Spinal cord (tissue), 4 donors: Measurements from ENCODE around the gene KDM5C. TPM values are rescaled to one million over a fixed set of nuclear protein-coding genes. Genes with fewer than 3 reads are reported as not detected.

ENCODE experiments used
- polyA plus RNA-seq, 2 donors: library from polyadenylated mRNA; unstranded; fragments of 120-200 nt; gene quantifications; one replicate each; pipeline ENCODE4 v1.2.1, GENCODE V29; 2013; ENCODE audit not compliant: insufficient read length in 2 of 2
- small RNA-seq: library from RNA; depleted of rRNA; stranded (forward); fragments of <200 nt; gene quantifications from one replicate; pipeline ENCODE3, GENCODE V24; 2014; ENCODE audit warnings: low replicate concordance
- total RNA-seq, 2 donors: library from RNA; depleted of rRNA in 1 of 2; stranded (reverse); fragments of 120-200 nt in 1 of 2; fragments of >200 nt in 1 of 2; gene quantifications; one replicate each; pipeline versions ENCODE4 v1.2.3 to v1.2.4, GENCODE V29; 2013 to 2014

The KDM5C gene
- total and polyA plus RNA-seq, 4 donors = 60.2 to 82.4 (median 72.9) TPM

Small RNAs within 50 kb of the gene (small RNA-seq; reads per million reads assigned to genes)
- not detected for gene AL139396.1
- 0.12 reads per million for gene MIR6894
- gene MIR6895 = not detected

Other genes with a start within 250 kb of the KDM5C start
- gene GPR173, start 176.4 kb downstream of the KDM5C start, total RNA-seq = 10 to 100 TPM; 12.5 to 14.0 TPM
- gene GPR173, start 176.4 kb downstream of the KDM5C start, polyA plus RNA-seq = 10 to 100 TPM; 36.3 to 45.4 TPM
- gene TSPYL2, start 142.8 kb downstream of the KDM5C start, total RNA-seq = 10 to 100 TPM; 32.2 to 32.4 TPM
- 10 to 100 TPM; 56.6 to 72.0 TPM for gene TSPYL2, start 142.8 kb downstream of the KDM5C start, polyA plus RNA-seq
- 10 to 100 TPM; 18.6 to 32.8 TPM for gene KANTR, start 131.1 kb downstream of the KDM5C start, total RNA-seq
- 10 to 100 TPM; 25.0 to 46.4 TPM for gene KANTR, start 131.1 kb downstream of the KDM5C start, polyA plus RNA-seq
- gene IQSEC2, start 56.4 kb upstream of the KDM5C start, total RNA-seq = 10 to 100 TPM; 11.8 to 13.6 TPM
- 10 to 100 TPM; 44.0 to 47.8 TPM for gene IQSEC2, start 56.4 kb upstream of the KDM5C start, polyA plus RNA-seq
- 10 to 100 TPM; 22.9 to 28.4 TPM for gene SMC1A, start 197.4 kb upstream of the KDM5C start, total RNA-seq
- 10 to 100 TPM; 40.8 to 63.6 TPM for gene SMC1A, start 197.4 kb upstream of the KDM5C start, polyA plus RNA-seq
- 10 to 100 TPM in 1 of 2 donors, 1 to 10 TPM in 1; 1.8 to 11.0 TPM for gene RIBC1, start 197.7 kb upstream of the KDM5C start, total RNA-seq
- 1 to 10 TPM; 5.4 to 7.4 TPM for gene RIBC1, start 197.7 kb upstream of the KDM5C start, polyA plus RNA-seq
- gene HSD17B10, start 209.2 kb upstream of the KDM5C start, total RNA-seq = 100 to 1,000 TPM in 1 of 2 donors, 10 to 100 TPM in 1; 42.7 to 102 TPM
- 10 to 100 TPM; 89.8 to 96.6 TPM for gene HSD17B10, start 209.2 kb upstream of the KDM5C start, polyA plus RNA-seq